ENCODE results near the gene BTBD7. TPM values are rescaled to one million over a fixed set of nuclear protein-coding genes. Genes with fewer than 3 reads are reported as not detected.

The BTBD7 gene
- total and polyA plus RNA-seq, 2 of the 4 experiments (the other 2 are of a cell fraction): 11.9 to 30.5 TPM

DNA sequence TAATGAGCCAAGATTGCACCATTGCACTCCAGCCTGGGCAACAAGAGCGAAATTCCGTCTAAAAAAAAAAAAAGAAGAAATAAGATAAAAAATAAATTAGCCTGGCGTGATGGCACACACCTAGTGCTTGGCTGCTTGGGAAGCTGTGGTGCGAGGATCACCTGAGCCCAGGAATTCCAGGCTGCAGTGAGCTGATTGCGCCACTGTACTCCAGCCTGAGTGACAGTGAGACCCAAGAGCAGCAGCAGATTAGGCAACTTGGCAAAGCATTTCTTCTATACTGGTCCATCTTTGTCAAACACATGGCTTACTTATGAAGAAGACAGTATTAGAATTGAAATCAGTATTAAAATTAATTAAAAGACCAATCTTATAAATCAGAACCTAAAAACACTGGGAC is 132.3 kb downstream of the BTBD7 start:
- peaks cover 6 to 15% of the 10 kb centered on the region in 2 experiments; a peak in 3 of 4 replicates for H3K79me1 ChIP-seq (ENCODE audit: low read depth in 1 of 2, low read length in 2 of 2)
- no peaks in the 10 kb centered on the region for H3K27me3 ChIP-seq (ENCODE audit: control insufficient read depth, insufficient read depth, low read length)
- ChIA-PET CTCF (no interaction called here), POLR2A (ENCODE audit: unreplicated experiment) (no interaction called here)
- no peaks in the 10 kb centered on the region for H3K4me1 ChIP-seq (ENCODE audit: control insufficient read depth, insufficient read depth, low read length)
- no peak overlapping the region for H2BK20ac ChIP-seq (ENCODE audit: low read depth, low read length)
- no peaks in the 10 kb centered on the region for H3K9me3 ChIP-seq (ENCODE audit: control insufficient read depth, insufficient read depth, low read length)
- H3K9ac ChIP-seq (ENCODE audit: low read depth, low read length): no peak overlapping the region
- no peak overlapping the region for H2BK15ac ChIP-seq (ENCODE audit: low read depth, low read length)
- no peak overlapping the region for H2AK5ac ChIP-seq (ENCODE audit: low read depth, low read length)
- TF ChIP-seq, protein P1, sequence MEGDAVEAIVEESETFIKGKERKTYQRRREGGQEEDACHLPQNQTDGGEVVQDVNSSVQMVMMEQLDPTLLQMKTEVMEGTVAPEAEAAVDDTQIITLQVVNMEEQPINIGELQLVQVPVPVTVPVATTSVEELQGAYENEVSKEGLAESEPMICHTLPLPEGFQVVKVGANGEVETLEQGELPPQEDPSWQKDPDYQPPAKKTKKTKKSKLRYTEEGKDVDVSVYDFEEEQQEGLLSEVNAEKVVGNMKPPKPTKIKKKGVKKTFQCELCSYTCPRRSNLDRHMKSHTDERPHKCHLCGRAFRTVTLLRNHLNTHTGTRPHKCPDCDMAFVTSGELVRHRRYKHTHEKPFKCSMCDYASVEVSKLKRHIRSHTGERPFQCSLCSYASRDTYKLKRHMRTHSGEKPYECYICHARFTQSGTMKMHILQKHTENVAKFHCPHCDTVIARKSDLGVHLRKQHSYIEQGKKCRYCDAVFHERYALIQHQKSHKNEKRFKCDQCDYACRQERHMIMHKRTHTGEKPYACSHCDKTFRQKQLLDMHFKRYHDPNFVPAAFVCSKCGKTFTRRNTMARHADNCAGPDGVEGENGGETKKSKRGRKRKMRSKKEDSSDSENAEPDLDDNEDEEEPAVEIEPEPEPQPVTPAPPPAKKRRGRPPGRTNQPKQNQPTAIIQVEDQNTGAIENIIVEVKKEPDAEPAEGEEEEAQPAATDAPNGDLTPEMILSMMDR (conservative IDR thresholded peaks at IDR 0.05; ENCODE audit: low read depth, low read length): no peak
- no peak for TF ChIP-seq POLR2A (IDR thresholded peaks at IDR 0.05; ENCODE audit: low read depth, low read length)
- TF ChIP-seq RAD21 (IDR thresholded peaks at IDR 0.05; ENCODE audit: low read length): no peak
- TF ChIP-seq RFX5 (IDR thresholded peaks at IDR 0.05; ENCODE audit: low read depth, low read length): no peak
- TF ChIP-seq NFE2L2 (IDR thresholded peaks at IDR 0.05; ENCODE audit: low read depth, low read length): no peak
- TF ChIP-seq CEBPB (IDR thresholded peaks at IDR 0.05; ENCODE audit: low read depth, low read length): no peak
- H3K4ac ChIP-seq (ENCODE audit: low read depth, low read length): no peak overlapping the region
- H3K18ac ChIP-seq (ENCODE audit: low read depth, low read length): no peak overlapping the region
- no peaks in the 10 kb centered on the region for H4K20me1 ChIP-seq (ENCODE audit: insufficient read depth, low read length)
- no peak overlapping the region for H3K27ac ChIP-seq (ENCODE audit: insufficient read depth, low read length)
- ATAC-seq (ENCODE audit: low read depth) (no peak), DNase-seq (no peak)
- H3K36me3 ChIP-seq (ENCODE audit: control insufficient read depth, insufficient read depth, low read length): 0 out of 2 replicates have a peak, but pooled peaks cover 1% of the 10 kb centered on the region
- no peak overlapping the region for H2AK9ac ChIP-seq (replicated peaks; ENCODE audit: low read depth, low read length, poor library complexity)
- H3K56ac ChIP-seq (ENCODE audit: extremely low read depth, insufficient read depth, low read length): no peak overlapping the region
- H2BK120ac ChIP-seq (ENCODE audit: low read depth, low read length): no peak overlapping the region
- no peak overlapping the region for H4K8ac ChIP-seq (ENCODE audit: low read depth in 2 of 2, low read length in 2 of 2)
- dilution Hi-C loops (cut with HindIII; ENCODE audit: low sequenced_read_pairs, unreplicated experiment) (no loop called here), in situ Hi-C loops (cut with MboI; ENCODE audit: low sequenced_read_pairs) (no loop called here), intact Hi-C loops (cut with micrococcal nuclease) (no loop called here)
- no peak overlapping the region for H2BK5ac ChIP-seq (ENCODE audit: low read depth, low read length, poor library complexity, severe bottlenecking)
- H3K4me2 ChIP-seq (ENCODE audit: low read depth, low read length): no peak overlapping the region
- H3K23ac ChIP-seq (ENCODE audit: low read depth, low read length): no peak overlapping the region
- no peaks in the 10 kb centered on the region for H3K9me1 ChIP-seq (ENCODE audit: insufficient read depth, low read length)
- no peak overlapping the region for H4K91ac ChIP-seq (ENCODE audit: insufficient read depth, low read depth, low read length)
- no peak overlapping the region for H3K4me3 ChIP-seq (ENCODE audit: insufficient read depth, low read depth, low read length)
- H2AFZ ChIP-seq (replicated peaks; ENCODE audit: low read length, poor library complexity): no peak overlapping the region
- no peak overlapping the region for H4K5ac ChIP-seq (ENCODE audit: low read depth, low read length)
- BruUV-seq (replicated peaks): no TSS peak
- 90% methylated on average over 2 of the region's 5 CpGs; no CpG with 5 or more reads in 1 of the 2 experiments for WGBS, 2 experiments (ENCODE audit: extremely low coverage in 2 of 2, insufficient read length in 1 of 2)
- no peak overlapping the region for H3K14ac ChIP-seq (replicated peaks; ENCODE audit: low read depth, low read length)

All from IMR-90 (cell line).